ENCODE data around the gene UROS. TPM values are rescaled to one million over a fixed set of nuclear protein-coding genes. Genes with fewer than 3 reads are reported as not detected.

Gene UROS
- total and polyA plus RNA-seq, 2 of the 4 experiments (the other 2 are of a cell fraction), result 48.7 to 56.5 TPM

DNA sequence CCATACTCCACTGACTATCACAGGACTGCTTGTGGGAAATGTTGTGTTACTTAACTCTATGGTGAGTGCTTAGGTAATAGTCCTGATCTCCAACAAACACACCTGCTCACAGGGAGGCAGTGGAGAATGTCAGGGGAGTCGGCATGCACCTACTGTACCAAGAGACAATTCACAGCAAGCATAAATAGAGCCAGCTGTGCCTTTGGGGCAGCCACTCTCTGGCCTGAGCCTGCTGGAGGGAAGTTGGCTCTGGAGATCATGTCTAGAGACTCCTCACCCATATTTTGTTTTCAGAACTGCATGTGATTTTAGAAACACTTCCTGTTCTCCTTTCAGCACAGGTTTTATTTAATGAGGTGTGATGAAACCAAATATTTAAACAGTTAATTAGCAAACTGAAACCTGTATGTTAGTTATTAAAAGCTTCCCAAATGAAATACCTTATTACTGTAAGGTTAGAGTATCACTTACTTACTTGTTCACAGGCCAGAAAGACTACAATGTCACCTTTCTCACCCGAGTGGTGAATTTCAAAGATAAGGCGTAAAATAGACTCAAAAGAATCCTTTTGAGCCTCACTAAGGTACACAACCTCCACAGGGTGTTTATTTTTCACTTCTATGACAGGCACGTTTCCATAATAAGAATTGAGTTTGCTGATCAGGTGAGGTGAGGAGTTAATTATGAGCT, 36.2 kb upstream of the UROS start:
- no peak overlapping the region for H2BK20ac ChIP-seq (ENCODE audit: low read depth, low read length)
- H3K9me3 ChIP-seq (ENCODE audit: control insufficient read depth, insufficient read depth, low read length), result no peaks in the 10 kb centered on the region
- in situ Hi-C loops (cut with MboI; ENCODE audit: low sequenced_read_pairs) (no loop called here), intact Hi-C loops (cut with micrococcal nuclease) (no loop called here), dilution Hi-C loops (cut with HindIII; ENCODE audit: low sequenced_read_pairs, unreplicated experiment) (no loop called here)
- no peak overlapping the region for H3K4me2 ChIP-seq (ENCODE audit: low read depth, low read length)
- H2AK9ac ChIP-seq (replicated peaks; ENCODE audit: low read depth, low read length, poor library complexity), result no peak overlapping the region
- no peak overlapping the region for H3K4me3 ChIP-seq (ENCODE audit: insufficient read depth, low read depth, low read length)
- H2AK5ac ChIP-seq (ENCODE audit: low read depth, low read length), result no peak overlapping the region
- H2BK15ac ChIP-seq (ENCODE audit: low read depth, low read length), result no peak overlapping the region
- DNase-seq, result no peak
- H3K9ac ChIP-seq (ENCODE audit: low read depth, low read length), result no peak overlapping the region
- TF ChIP-seq CEBPB (IDR thresholded peaks at IDR 0.05; ENCODE audit: low read depth, low read length) (no peak), RAD21 (IDR thresholded peaks at IDR 0.05; ENCODE audit: low read length) (no peak), MAZ (IDR thresholded peaks at IDR 0.05; ENCODE audit: borderline replicate concordance, low read depth, low read length) (no peak), SMC3 (IDR thresholded peaks at IDR 0.05; ENCODE audit: low read depth, low read length) (no peak), BHLHE40 (IDR thresholded peaks at IDR 0.05; ENCODE audit: low read depth, low read length) (no peak), RCOR1 (IDR thresholded peaks at IDR 0.05; ENCODE audit: insufficient replicate concordance, low read length) (no peak), MAFK (IDR thresholded peaks at IDR 0.05; ENCODE audit: low read depth, low read length) (no peak)
- TF ChIP-seq, protein P1, sequence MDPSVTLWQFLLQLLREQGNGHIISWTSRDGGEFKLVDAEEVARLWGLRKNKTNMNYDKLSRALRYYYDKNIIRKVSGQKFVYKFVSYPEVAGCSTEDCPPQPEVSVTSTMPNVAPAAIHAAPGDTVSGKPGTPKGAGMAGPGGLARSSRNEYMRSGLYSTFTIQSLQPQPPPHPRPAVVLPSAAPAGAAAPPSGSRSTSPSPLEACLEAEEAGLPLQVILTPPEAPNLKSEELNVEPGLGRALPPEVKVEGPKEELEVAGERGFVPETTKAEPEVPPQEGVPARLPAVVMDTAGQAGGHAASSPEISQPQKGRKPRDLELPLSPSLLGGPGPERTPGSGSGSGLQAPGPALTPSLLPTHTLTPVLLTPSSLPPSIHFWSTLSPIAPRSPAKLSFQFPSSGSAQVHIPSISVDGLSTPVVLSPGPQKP (IDR thresholded peaks at IDR 0.05; ENCODE audit: borderline replicate concordance, low read depth, low read length), result no peak
- TF ChIP-seq, protein P2, sequence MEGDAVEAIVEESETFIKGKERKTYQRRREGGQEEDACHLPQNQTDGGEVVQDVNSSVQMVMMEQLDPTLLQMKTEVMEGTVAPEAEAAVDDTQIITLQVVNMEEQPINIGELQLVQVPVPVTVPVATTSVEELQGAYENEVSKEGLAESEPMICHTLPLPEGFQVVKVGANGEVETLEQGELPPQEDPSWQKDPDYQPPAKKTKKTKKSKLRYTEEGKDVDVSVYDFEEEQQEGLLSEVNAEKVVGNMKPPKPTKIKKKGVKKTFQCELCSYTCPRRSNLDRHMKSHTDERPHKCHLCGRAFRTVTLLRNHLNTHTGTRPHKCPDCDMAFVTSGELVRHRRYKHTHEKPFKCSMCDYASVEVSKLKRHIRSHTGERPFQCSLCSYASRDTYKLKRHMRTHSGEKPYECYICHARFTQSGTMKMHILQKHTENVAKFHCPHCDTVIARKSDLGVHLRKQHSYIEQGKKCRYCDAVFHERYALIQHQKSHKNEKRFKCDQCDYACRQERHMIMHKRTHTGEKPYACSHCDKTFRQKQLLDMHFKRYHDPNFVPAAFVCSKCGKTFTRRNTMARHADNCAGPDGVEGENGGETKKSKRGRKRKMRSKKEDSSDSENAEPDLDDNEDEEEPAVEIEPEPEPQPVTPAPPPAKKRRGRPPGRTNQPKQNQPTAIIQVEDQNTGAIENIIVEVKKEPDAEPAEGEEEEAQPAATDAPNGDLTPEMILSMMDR (conservative IDR thresholded peaks at IDR 0.05; ENCODE audit: low read depth, low read length), result no peak
- no peaks in the 10 kb centered on the region for H3K9me1 ChIP-seq (ENCODE audit: insufficient read depth, low read length)
- no peak overlapping the region for H2BK120ac ChIP-seq (ENCODE audit: low read depth, low read length)
- no peak overlapping the region for H3K27ac ChIP-seq (ENCODE audit: insufficient read depth, low read length)
- no peak for ATAC-seq (ENCODE audit: low read depth)
- H3K14ac ChIP-seq (replicated peaks; ENCODE audit: low read depth, low read length), result no peak overlapping the region
- no peak overlapping the region for H2AFZ ChIP-seq (replicated peaks; ENCODE audit: low read length, poor library complexity)
- H3K36me3 ChIP-seq (ENCODE audit: control insufficient read depth, insufficient read depth, low read length), result peaks cover 13% of the 10 kb centered on the region
- H3K18ac ChIP-seq (ENCODE audit: low read depth, low read length), result no peak overlapping the region
- no peak overlapping the region for H3K23ac ChIP-seq (ENCODE audit: low read depth, low read length)
- WGBS, 2 experiments (ENCODE audit: extremely low coverage in 2 of 2, insufficient read length in 1 of 2), result no CpG with 5 or more reads among the region's 4 CpGs
- H4K8ac ChIP-seq (ENCODE audit: low read depth in 2 of 2, low read length in 2 of 2), result no peak overlapping the region
- H4K5ac ChIP-seq (ENCODE audit: low read depth, low read length), result no peak overlapping the region
- H4K91ac ChIP-seq (ENCODE audit: insufficient read depth, low read depth, low read length), result no peak overlapping the region
- ChIA-PET CTCF (no interaction called here), POLR2A (ENCODE audit: unreplicated experiment) (no interaction called here)
- no peaks in the 10 kb centered on the region; a peak in 1 of 4 replicates for H3K79me1 ChIP-seq (ENCODE audit: low read depth in 1 of 2, low read length in 2 of 2)
- H3K27me3 ChIP-seq (ENCODE audit: control insufficient read depth, insufficient read depth, low read length), result no peaks in the 10 kb centered on the region
- H4K20me1 ChIP-seq (ENCODE audit: insufficient read depth, low read length), result no peaks in the 10 kb centered on the region
- no peak overlapping the region for H3K4ac ChIP-seq (ENCODE audit: low read depth, low read length)
- no peak overlapping the region for H2BK5ac ChIP-seq (ENCODE audit: low read depth, low read length, poor library complexity, severe bottlenecking)
- BruUV-seq (replicated peaks), result no TSS peak
- H3K56ac ChIP-seq (ENCODE audit: extremely low read depth, insufficient read depth, low read length), result no peak overlapping the region
- H3K4me1 ChIP-seq (ENCODE audit: control insufficient read depth, insufficient read depth, low read length), result no peaks in the 10 kb centered on the region

All from IMR-90 (cell line).